ENCODE data around the gene TRAPPC10. TPM values are rescaled to one million over a fixed set of nuclear protein-coding genes. Genes with fewer than 3 reads are reported as not detected.

Gene TRAPPC10
- total RNA-seq, 1 experiment from 2014 or later, result 17.4 TPM

DNA sequence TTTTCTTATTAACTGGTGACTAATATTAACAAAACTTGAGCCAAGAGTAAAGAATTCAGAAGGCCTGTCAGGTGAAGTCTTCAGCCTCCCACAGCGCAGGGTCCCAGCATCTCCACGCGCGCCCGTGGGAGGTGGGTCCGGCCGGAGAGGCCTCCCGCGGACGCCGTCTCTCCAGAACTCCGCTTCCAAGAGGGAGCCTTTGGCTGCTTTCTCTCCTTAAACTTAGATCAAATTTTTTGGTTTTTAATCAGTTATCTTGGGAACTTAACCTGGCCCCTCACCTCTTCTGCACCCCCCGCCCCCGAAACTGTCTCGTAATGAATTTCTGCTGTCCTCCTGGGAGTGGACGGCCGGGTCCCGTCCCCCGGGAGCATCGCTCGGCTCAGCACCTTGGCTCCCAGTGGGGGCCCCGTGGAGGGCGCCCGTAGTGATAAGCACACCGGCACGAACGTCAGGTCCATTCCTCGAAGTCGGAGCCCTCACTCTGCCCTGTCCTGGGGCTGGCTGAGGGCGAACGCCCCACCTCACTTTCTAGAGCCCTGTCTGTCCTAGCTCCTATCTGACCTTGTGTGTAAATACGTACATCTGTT is 29.5 kb upstream of the TRAPPC10 start:
- DNase-seq (ENCODE audit: extremely low read depth, low read depth), result no peak

DNA sequence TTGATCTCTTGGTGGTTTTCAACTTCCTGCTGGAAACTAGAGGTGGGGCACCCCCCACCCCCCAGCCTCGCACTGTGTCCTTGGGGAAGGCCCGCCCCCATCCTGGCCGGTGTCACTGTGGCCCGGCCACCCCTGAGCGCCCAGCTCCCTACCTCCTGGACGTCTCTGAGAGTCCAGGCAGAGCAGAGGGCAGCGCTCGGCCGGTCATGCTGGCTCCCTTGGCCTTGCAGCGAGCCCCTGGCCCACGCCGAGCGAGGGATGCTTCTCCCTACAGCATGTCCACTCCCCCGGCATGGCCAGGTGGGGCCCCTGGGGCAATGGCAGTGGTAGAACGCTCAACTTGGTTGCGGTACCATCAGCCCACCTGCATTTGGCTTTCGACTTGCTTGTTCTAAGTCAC is 28.7 kb upstream of the TRAPPC10 start:
- no peak for DNase-seq (ENCODE audit: extremely low read depth, low read depth)

DNA sequence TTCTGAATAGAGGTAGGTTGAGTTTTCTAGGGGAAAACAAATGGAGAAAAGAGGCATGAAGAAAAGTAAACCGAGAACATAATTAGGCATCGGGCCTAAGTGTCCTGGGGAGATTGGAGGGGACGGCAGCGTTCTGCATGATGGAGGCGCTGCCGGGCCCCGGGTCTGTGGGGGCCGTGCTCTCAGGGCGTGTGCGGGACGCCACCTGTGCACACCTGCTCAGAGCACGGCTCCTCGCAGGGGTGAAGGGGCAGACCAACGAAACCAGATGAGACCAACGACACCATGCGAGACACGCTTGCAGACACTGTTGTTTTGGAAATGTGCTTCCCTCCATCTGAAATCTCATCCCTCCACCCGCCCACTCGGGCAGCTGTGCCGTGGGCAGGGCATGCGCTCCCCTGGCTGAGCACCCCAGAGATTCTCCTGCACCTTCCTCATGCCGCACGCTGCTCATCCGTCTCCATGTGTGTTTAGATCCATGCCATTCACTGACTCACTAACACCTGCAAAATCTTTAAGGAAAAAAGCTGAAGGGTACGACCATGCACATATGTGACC is 28.2 kb upstream of the TRAPPC10 start:
- no peak for DNase-seq (ENCODE audit: extremely low read depth, low read depth)

DNA sequence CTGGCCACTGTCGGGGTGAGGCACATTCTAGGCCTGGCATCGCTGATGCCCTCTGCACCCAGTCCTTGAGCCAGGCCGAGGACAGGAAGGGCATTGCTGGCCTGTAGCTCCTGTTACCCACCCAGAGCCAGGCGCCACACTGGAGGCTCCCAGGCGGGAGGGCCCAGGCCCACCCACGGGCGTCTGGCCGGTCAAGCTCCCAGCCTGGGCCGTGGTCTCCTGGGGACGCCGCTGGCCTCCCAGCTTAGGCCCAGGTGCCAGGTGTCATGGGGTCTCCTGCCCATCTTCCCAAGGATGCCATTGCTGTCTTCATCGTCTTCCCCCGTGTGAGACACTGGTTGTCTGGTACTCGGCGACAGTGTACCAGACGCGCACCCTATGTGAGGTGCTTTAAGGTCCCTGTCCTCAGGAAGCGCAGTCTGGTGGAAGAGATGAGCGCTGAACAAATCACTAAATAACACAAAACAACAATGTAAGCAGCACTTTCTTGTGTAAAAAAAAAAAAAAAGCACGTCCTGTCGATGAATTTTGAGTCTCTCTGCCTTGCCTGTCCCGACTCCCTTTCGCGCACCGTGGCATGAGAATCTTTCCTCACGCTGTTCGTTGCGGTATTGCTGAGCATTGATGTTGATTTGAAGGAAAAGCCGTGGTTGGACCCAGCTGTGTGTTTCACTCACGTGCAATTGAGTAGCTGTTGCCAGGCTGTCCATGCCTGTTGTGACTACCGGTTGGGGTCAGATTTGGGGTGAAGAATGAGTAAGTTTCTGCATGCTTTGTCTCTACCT is 27.0 kb upstream of the TRAPPC10 start:
- DNase-seq (ENCODE audit: extremely low read depth, low read depth), result no peak

DNA sequence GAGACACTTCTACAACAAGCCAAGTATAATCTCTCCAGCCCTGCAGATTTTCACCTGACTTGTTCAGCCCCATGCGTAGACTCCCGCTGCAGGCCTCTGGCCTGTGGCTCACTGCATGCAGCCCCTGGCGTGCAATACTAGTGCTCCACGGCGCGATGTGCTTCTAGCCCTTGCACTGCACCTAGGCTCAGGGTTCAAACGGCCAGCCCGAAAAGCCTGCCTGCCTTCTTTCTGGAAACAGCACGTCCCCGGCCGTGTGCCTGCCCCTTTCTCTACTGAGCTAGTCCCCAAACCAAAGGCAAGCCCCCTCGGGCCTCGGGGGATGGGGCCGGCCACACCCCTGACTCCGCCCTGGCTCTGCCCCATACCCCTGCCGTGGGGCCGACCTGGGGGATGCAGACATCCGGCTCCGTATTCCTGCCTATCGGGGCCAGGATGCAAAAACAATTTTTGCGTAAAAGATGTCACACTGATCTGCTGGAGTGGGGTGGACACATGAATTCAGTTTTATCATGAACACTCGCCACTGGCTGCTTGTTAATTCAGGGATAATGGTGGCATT is 26.3 kb upstream of the TRAPPC10 start:
- no peak for DNase-seq (ENCODE audit: extremely low read depth, low read depth)

DNA sequence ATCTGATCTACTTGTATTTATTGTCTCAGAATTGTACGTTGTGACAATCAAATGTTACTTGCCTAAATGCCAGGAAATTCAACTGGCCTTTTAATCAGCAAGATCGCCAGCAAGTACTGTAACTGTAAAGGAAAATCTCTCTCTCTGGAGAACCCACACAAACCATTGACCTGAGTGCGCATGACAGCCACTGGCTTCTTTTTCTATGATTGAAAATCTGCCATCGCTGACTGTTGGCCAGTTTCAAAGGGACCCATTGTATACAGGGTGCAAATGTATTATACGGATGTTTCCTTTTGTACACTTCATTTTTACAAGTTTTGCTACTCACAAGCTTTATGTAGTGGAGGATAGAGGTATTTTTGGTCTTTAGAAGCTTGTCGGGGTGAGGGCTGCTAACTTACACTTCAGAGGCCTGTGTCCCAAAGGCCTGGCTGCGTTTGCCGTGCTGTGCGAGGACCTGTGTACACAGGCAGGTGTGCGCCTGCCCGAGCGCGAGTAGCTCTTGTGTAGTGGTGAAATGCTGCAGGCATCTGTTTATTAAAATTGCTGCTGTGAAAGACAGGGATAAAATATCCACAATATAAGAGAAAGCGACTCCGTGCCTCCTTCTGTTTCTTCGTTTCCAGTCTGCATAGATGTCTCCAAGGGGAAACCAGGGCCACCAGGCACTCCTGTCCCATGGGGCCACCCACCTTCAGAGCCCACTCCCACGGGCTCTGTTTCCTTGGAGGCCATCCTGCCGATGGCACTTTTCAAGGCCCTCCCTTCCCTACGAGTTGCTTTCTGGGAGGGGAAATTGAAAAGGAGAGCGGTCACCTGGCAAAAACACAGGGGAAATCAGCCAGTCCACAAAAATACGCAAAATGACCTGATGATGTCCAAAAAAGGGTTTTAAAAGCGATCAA is 25.3 kb upstream of the TRAPPC10 start:
- no peak for DNase-seq (ENCODE audit: extremely low read depth, low read depth)

DNA sequence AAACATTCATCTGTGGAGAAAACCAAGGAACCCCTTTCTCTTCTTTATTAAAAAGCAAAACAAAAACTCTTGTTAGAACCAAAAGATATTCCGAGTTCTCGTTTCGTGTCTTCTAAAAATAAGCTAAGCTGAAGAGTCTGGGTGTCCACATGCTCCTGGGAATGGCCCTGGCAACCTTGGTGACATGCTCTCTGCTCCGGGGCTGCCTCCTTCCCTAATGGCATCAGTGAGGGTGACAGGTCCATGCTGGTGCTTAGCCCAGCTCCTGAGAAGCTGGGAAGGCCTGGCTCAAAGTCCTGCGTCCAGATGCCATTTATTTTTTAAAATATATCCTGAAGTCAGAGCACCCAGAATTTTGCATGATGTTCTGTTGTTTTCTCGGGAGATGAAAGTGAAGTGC is 24.6 kb upstream of the TRAPPC10 start:
- no peak for DNase-seq (ENCODE audit: extremely low read depth, low read depth)

DNA sequence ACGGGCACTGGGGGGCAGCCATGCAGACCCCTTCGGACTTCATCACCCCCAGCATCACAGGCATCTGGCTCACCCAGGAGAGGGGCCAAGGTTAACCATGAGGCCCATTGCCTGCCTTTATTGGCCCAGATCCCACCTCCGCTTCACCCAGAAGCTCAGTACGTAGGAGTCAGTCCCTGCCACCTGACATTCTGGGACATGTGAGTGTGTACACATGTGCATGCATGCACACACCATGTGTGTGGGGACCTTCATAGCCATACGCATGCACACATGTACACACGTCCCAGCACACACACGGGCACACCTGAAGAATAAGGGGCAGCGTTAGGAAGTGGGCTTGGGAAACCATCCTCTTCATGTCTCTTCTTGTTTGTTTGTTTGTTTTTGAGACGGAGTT is 24.1 kb upstream of the TRAPPC10 start:
- no peak for DNase-seq (ENCODE audit: extremely low read depth, low read depth)

DNA sequence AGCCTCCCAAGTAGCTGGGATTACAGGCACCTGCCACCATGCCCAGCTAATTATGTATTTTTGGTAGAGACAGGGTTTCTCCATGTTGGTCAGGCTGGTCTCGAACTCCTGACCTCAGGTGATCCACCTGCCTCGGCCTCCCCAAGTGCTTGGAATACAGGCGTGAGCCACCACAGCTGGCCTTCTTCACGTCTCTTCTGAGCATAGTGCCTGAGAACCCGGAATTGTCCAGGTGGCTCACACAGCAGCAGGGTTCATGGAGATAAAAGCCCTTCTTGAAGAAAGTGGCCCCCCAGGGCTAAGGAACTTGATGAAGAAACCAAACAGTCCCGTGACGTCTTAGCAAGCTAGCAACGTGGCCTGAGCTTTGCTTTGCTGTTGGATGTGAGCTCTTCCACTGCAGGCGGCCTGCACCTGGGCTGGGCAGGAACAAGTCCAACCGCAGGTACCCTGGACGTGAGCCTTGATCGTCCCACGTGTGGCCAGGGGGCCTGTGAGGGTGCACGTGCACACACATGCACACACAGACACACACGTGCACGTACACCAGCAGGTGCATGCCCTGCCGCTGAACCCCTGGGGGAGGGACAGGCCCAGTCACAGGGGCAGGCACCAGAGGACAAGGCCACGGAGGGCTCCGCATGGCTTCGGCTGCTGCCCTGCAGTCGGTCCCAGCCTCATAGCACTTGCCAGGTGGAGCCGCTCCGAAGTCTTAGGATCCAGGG is 23.4 kb upstream of the TRAPPC10 start:
- DNase-seq (ENCODE audit: extremely low read depth, low read depth), result no peak

DNA sequence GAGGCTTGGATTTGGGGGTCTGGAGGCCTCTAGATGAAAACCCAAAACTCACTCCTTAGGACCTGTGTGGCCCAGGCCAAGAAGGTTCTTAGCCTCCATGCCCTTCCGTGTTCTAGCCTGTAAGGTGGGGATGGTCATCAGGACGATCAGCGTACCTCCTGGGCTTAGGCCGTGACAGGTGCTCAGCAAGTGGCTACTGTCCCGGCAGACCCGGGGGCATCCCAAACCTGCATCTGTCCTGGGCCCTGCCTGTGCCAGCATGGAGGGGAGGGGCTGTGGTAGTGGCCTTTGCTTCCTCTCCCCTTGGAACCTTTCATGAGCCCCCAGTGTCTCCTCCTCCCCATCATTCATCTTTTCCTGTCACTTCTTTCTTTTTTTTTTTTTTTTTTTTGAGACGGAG is 22.7 kb upstream of the TRAPPC10 start:
- no peak for DNase-seq (ENCODE audit: extremely low read depth, low read depth)

DNA sequence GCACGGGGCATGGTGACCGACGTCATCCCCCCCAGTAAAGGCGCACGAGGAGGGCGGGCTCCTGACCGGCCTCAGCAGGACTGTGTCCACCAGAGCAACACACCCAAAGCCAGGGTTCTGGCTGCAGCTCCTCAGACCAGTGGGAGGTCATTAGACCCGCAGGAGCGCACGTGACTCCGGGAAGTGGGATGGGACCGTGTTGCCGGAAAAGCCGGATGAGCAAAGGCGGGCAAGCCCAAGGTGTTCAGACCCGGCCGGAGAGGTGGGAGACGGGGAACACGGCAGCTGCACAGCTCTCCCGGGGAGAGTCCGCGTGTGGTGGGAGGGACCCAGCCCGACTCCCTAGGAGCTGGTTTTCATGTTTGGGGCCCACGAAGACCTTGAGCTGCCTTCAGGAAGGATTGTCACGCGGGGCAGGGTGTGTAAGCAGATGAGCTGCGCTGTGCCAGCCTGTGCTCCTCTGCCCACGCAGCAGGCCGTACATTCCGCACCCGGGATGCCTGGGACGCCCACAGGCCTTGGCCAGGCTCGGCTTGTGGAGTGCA is 20.6 kb upstream of the TRAPPC10 start:
- DNase-seq (ENCODE audit: extremely low read depth, low read depth), result no peak

DNA sequence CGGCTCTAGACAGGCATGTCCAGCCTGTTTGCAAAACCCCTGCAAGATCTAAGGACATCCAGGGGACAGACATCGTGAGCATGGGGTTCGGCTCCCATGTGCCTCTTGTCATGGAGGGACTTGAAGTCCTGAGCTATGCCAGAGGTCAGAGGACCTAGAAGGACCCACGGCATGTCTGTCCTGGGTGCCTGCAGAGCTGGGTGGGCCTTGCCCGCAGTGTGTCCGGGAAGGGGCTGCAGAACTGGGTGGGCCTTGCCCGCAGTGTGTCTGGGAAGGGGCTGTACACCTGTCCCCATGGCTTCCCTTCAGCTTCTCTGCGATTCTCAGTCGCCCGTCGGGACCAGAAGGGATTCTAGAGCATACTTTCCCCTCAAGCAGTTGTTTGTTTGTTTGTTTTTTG is 20.0 kb upstream of the TRAPPC10 start:
- DNase-seq (ENCODE audit: extremely low read depth, low read depth), result no peak

DNA sequence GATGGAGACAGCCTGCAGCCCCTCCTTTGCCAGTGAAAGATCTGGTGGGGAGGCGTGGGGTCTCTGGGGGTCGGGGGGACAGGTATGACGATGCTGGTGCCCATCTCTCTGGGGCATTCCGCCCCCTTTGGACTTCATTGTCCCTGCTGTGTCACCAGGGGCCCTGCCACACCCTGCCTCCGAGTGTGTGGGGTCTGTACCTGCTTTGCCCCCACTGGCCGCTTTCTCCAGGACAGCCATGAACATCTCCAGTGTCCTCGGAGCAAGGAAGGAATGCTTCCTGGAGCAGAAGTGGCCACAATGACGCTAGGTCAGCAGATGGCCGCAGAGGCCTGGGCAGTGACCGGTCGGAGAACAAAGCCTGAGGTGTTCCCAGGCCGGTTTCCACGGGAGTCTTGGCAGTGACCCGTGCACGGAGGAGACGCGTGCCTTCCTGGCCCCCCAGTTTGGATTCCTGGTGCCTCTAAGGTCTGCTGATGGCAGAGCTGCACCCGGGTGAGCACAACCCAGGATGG is 18.6 kb upstream of the TRAPPC10 start:
- DNase-seq (ENCODE audit: extremely low read depth, low read depth), result no peak

DNA sequence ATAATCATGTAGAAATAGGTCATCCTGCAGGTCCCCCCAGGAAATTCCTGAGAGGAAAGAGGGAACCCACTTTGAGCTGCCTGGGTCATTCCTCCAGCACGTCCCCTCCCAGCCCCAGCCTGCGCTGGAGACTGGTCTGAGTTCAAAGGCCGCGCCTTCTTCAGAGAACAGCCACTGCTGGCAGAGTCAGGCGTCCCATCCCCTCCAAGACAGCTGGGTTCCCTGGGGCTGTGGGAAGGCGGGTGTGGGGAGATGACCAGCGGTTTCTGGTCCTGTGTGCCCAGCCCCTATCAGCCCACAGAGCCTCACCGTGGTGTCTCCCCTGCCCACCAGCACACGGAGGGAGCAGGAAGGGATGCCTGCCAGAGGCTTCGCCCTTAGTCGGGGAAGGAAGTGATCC is 18.0 kb upstream of the TRAPPC10 start:
- DNase-seq (ENCODE audit: extremely low read depth, low read depth), result no peak

DNA sequence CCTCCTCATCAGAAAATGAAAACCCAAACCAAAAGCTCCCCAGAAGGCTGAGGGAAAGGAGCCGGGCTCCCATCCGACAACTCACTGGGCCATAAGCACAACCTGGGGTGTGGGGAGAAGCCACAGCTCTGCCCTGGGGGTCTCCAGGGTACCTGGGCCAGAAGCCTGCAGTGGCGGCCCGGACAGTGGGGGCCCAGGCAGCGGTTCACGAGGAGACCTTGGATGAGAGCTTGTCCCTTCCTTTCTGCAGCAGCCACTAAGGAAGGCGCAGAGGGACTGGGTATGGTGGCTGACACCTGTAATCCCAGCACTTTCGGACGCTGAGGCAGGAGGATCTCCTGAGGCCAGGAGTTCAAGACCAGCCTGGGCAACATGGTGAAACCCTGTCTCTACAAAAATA is 17.5 kb upstream of the TRAPPC10 start:
- DNase-seq (ENCODE audit: extremely low read depth, low read depth), result no peak

DNA sequence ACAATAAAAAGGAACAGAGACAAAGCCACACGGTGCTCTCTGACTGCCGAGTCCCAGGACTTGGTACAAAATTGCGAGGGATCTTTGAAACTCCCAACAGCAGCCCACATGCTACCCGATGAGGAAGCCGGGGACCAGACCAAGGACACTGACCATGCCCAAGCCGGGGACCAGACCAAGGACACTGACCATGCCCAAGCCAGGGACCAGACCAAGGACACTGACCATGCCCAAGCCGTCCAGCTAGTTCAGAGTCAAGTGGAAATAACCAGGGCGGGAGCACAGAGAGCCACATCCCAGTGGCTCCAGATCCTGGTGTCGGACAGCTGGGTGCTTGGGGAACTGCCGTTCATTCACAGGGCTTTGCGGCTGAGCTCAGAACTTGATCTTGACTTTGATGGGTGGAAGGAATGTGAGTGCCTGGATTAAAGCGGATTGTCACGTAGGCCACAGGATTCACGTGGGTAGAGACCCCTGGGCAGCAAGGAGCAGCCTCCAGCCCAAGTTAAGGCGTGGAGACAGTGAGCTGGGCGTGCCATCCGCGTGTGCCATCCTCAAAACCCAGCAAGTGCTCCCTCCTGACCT is 16.5 kb upstream of the TRAPPC10 start:
- no peak for DNase-seq (ENCODE audit: extremely low read depth, low read depth)

DNA sequence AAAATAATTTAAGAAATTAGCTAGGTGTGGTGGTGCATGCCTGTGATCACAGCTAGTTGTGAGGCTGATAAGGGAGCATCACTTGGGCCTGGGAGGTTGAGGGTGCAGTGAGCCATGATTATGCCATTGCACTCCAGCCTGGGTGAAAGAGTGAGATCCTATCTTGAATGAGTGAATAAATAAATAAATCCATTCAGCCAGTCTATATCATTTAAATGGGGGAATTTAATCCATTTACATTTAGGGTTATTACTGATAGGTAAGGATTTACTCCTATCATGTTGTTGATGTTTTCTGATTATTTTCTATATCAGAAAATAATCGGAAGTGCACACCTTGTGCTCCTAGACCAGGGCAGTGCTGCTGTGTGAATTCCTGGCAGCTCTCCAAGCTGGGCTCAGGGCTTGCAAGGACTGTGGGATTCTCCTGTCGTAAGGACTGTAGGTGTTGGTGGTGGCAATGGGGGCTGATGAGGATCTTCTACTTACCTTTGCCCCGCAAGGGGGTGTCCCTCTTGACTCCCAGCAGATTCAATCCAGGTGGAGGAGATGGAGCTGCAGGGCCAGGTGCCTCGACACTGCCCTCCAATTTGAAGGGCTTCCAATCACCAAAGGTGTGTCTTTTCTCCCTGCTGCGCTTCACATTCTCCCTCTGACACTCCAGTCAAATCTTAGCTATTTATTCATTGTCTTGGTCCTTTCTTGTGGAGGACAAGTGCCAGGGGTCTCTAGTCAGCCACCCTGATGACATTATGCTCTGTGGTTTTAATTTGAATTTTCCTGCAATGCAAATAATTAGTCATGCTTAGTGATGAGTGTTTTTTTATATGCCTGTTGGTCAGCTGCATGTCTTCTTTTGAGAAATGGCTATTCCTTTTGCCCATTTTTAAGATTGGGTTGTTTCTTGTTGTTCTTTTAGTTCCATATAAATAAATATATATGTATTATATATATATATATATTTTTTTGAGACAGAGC is 14.1 kb upstream of the TRAPPC10 start:
- DNase-seq (ENCODE audit: extremely low read depth, low read depth), result no peak

DNA sequence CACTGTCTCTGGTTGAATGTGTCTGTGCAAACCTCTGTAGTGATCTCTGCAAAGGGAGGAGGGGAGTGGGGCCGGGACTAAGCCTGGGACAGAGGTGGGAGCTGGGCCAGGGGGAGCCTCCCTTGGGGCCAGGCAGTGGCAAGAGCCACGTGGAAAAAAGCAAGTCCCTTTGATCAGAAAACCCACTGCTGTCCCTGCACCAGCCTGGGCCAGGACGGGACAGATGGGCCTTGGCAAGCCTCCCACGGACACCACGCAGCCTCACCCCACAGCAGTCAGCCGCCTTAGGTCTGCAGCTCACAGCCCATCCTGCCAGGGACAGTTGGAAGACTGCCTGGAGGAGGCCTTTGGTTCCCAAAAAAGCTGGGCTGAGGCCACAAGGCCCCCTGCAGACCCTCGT is 11.7 kb upstream of the TRAPPC10 start:
- DNase-seq (ENCODE audit: extremely low read depth, low read depth), result no peak
